HG02571 (cell line): ENCODE results near the gene GNB3.

Experiments
- ATAC-seq: cut with Tn5 transposase; IDR thresholded peaks from one replicate; pipeline ENCODE4 v1.9.1; 2021; ENCODE audit warnings: mild to moderate bottlenecking, moderate library complexity; ENCODE audit not compliant: unreplicated experiment

GNB3 gene

GRCh38 chr12:6823182-6824084 is 17.3 kb upstream of the GNB3 start:
- no peak for ATAC-seq

GRCh38 chr12:6824085-6824775 is 16.5 kb upstream of the GNB3 start:
- no peak for ATAC-seq

- ATAC-seq, result no peak
These were observed 15.8 kb upstream of the GNB3 start for GRCh38 chr12:6824901-6825381.

GRCh38 chr12:6825398-6826124 is 15.2 kb upstream of the GNB3 start:
- ATAC-seq, result no peak

- ATAC-seq, result no peak
These were observed 14.5 kb upstream of the GNB3 start for GRCh38 chr12:6826125-6826733.

GRCh38 chr12:6826734-6827436 is 13.8 kb upstream of the GNB3 start:
- no peak for ATAC-seq

- no peak for ATAC-seq
These were observed 13.3 kb upstream of the GNB3 start for GRCh38 chr12:6827437-6827911.

GRCh38 chr12:6827982-6828780 is 12.5 kb upstream of the GNB3 start, which contains the start of gene P3H3:
Gene P3H3, plus strand, starts transcription at chr12:6828407. Its CDS starts 34 bp downstream, at chr12:6828441.
- ATAC-seq, result no peak

- no peak for ATAC-seq
These were observed 11.8 kb upstream of the GNB3 start for GRCh38 chr12:6828781-6829535.

GRCh38 chr12:6829536-6830220 is 11.0 kb upstream of the GNB3 start:
- ATAC-seq, result no peak

GRCh38 chr12:6830286-6830890 is 10.3 kb upstream of the GNB3 start:
- ATAC-seq, result no peak

GRCh38 chr12:6830999-6831398 is 9.7 kb upstream of the GNB3 start:
- ATAC-seq, result no peak

GRCh38 chr12:6831450-6831995 is 9.2 kb upstream of the GNB3 start:
- no peak for ATAC-seq

- no peak for ATAC-seq
These were observed 8.6 kb upstream of the GNB3 start for GRCh38 chr12:6832125-6832524.

- ATAC-seq, result no peak
These were observed 7.4 kb upstream of the GNB3 start for GRCh38 chr12:6833189-6833890.

- no peak for ATAC-seq
These were observed 6.5 kb upstream of the GNB3 start for GRCh38 chr12:6834254-6834653.

GRCh38 chr12:6834873-6835272 is 5.9 kb upstream of the GNB3 start:
- no peak for ATAC-seq
